RKO (cell line): ENCODE data around the gene SCUBE2.
"Not testable (repeated sequence)": the region's sequence is repeated elsewhere in the genome, so short reads cannot be mapped to it uniquely, and the experiment has no call there.

Experiments used
- DNase-seq: peaks from one replicate; pipeline ENCODE4 v3.0.0-alpha.2; 2016; ENCODE audit warnings: low spot score

The SCUBE2 gene

GRCh38 chr11:9004183-9004926, 87.0 kb downstream of the SCUBE2 start:
- no peak for DNase-seq

DNA sequence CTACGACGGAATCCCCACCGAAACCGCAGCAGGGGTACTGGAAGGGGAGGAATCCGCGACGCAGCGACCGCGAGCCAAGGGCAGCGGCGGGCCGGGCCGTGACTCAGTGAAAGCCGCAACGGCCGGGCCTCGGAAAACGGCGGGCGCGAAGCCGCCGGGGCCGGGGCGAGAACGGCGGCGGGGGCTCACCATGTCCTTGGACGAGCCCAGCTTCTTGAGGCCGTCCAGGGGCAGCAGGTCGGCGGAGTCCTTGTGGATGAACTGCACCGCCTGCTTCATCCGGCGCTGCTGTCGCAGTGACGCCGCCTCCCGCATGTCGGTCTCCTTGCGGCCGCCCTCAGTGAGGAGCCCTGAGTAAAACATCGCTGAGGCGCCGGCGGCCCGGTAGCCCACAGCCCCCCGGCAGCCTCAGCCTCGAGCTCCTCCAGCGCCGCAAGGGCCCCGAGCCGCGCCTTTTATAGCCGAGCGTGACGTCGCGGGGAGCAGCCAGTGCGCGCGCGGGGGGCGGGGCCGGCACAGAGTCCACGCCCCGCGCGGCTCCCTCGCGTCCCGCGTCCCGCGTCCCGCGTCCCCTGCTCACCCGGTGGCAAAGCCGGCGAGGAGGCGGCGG, 87.7 kb downstream of the SCUBE2 start, which contains the start of gene NRIP3:
NRIP3 (minus strand) TSS at position 429 of the 610 bp plus-strand sequence; CDS start at position 363, 66 bp downstream.
- DNase-seq = no peak

GRCh38 chr11:9002920-9003572, 88.4 kb downstream of the SCUBE2 start:
- no peak for DNase-seq

- peak; percentile 99 for DNase-seq
Measured at GRCh38 chr11:9001736-9002135, 89.7 kb downstream of the SCUBE2 start.

GRCh38 chr11:8998017-8998416, 93.4 kb downstream of the SCUBE2 start:
- DNase-seq = no peak

- no peak for DNase-seq
Measured at GRCh38 chr11:8997451-8997850, 93.9 kb downstream of the SCUBE2 start.

DNA sequence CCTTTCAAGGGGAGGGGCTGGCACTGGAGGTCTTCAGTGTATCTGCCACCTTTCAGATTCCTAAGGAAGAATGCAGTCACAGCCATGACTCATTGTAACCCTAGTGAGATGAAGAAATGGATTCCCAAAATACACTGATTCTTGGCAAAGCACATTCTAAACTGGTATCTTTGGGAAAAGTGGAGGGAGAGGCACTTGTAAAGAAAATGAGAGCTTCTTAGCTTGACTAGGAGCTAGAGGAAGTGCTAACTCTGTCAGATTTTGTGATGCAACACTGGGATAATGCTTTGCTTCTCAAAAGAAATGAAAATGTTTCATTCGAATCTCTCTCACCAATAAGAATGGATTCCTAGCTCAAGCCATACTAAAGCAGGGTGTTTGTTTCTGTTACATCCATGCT, 101.9 kb downstream of the SCUBE2 start:
- DNase-seq = no peak

DNA sequence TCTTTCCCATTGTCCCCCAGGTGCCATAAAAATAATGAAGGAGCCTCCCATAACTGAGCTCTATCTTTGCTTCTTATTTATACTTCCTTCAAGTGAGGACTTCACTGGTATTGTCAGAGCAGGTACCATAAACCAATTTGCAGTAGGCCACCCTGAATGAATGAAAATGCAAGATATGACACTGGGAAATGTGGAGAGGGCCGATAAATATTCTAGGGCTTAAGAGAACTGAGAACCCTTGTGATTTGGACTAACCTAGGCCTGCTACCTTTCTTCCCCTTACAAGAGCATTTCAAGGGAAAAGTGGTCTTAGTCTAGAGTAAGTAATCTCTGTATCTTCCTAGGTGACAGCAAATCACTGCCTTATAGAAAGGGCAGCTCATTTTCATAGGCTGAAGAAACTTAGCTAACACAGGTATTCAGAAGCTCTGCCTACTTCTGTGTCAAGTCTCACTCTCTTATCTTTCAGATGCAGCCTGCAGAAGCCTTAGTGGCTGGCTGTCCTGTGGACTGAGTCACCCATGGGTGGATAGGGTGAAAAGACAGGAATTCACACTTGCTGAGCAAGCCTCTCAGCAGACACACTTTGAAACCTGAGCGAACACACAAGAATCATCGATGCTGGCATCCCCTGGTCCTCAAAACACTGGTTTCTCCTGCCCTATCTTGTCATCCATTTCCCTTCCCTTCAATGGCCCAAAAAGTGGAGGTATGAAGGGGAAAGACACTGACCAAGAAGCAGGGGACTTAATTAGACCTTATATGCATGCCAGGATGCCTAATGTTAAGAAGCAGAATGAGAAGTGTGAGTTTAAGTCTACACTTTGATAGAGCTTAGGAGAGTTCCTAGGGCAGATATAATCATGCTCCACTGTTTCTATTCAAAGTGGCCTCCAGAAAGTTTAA, 102.8 kb downstream of the SCUBE2 start:
- DNase-seq = no peak

GRCh38 chr11:8987446-8987845, 104.0 kb downstream of the SCUBE2 start:
- DNase-seq = no peak

- DNase-seq = not testable (repeated sequence)
Measured at GRCh38 chr11:8986772-8987171, 104.6 kb downstream of the SCUBE2 start.

DNA sequence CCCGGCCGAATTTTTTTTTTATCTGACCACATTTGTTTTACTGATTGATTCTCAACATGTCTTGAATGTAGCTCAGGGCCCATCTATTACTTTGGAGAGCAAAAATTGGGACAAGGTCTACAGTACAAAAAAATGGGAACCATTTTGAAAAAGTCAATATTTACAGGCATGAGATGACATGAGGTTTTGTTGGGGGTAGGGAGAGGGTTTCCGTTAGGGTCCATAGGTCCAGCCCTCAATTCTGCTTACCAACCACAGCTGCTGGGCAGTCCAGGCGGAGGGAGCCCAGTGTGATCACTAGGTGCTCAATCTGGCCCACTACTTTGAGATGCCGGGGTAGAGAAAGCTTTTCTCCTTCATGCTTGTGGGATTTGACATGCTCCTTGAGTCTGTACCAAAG, 105.9 kb downstream of the SCUBE2 start:
- no peak for DNase-seq

GRCh38 chr11:8983552-8983951, 107.8 kb downstream of the SCUBE2 start:
- no peak for DNase-seq

DNA sequence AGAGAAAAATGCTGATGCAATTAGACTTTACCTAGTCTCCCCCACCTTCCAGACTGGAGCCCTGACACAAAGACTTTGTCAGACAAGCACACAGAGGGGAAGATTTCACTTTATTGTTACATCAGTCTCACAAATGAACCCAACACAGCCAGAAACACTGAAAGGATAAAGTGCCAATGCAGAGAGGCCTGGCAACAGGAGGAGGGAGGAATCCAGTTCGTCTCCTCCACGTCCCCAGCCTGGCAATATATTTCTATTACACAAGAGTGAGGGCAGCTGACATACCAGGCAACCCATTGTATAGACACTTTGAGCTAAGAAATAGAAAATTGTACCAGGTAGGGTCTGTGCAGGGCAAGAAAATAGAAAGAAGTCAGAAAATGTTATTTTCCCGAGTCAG, 110.9 kb downstream of the SCUBE2 start:
- DNase-seq = no peak

DNA sequence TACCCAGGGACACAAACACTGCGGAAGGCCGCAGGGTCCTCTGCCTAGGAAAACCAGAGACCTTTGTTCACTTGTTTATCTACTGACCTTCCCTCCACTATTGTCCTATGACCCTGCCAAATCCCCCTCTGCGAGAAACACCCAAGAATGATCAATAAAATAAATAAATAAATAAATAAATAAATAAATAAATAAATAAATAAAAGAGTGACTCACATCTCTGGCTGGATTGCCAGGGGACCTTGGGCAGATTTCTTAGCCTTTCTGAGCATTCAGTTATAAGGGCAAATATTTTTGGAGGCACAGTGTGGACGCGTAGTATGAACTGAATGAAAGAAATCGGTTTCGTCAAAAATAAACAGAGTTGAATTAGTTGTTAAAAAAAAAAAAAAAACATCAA, 112.0 kb downstream of the SCUBE2 start:
- DNase-seq = not testable (repeated sequence)

DNA sequence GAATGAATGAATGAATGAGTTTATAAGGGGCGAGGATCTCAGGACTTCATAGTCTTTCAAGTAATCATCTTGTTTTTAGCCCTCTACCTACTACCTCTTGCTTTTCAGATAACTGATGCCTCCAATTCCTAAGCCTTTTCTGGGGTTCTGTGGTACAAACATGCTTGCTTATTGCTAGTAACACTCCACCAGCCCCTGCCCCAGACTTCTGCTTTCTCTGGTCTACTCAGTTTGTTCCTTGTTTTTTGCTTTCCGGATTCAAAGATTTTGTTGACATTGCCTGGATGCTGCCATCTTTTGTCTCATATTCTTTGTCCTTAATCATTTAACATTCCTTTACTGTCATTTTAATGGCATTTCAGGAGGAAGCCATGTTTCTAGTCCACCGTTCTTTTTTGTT, 118.3 kb downstream of the SCUBE2 start:
- DNase-seq = no peak

GRCh38 chr11:8971924-8972316, 119.5 kb downstream of the SCUBE2 start:
- no peak for DNase-seq

GRCh38 chr11:8971196-8971923, 120.0 kb downstream of the SCUBE2 start:
- DNase-seq = no peak
